Thyroid gland (tissue), 4 donors: ENCODE data around the gene RAN. TPM values are rescaled to one million over a fixed set of nuclear protein-coding genes. Genes with fewer than 3 reads are reported as not detected.

Experiments
- small RNA-seq: library from RNA; depleted of rRNA; stranded (forward); fragments of <200 nt; gene quantifications from one replicate; pipeline ENCODE3, GENCODE V24; 2016
- total RNA-seq, 4 donors: library from RNA; depleted of rRNA; stranded (reverse); fragments of >200 nt; gene quantifications; one replicate each; pipeline ENCODE4 v1.2.3, GENCODE V29; 2016

Gene RAN
- total RNA-seq, 4 donors from 2014 or later: 123 to 169 (median 142) TPM

Small RNA genes lying within 50 kb of the gene (small RNA-seq; reads per million reads assigned to genes)
- gene RF00019 (not detected), gene RNU6-1077P (not detected)

Other genes with a start within 250 kb of the RAN start
- 1 to 10 TPM in 1 of 4 donors, under 1 TPM in 3; 0.11 to 2.2 (median 0.63) TPM for gene RIMBP2, start 155.8 kb upstream of the RAN start, total RNA-seq
- gene STX2, start 32.8 kb upstream of the RAN start, total RNA-seq: 10 to 100 TPM; 18.0 to 43.0 (median 26.1) TPM
- gene ADGRD1, start 81.8 kb downstream of the RAN start, total RNA-seq: 10 to 100 TPM; 14.1 to 44.3 (median 24.7) TPM